ENCODE data around the gene MTF1.

GRCh38 chr1:37859507-37860345 lies at the start of gene MTF1:
- TF ChIP-seq MAX (IDR thresholded peaks at IDR 0.05) = peak; percentile 93
- TF ChIP-seq CEBPB (IDR thresholded peaks at IDR 0.05) = no peak
- TF ChIP-seq NFIC (IDR thresholded peaks at IDR 0.05) = peak; percentile 30; the same call in 1 of the 2 replicates
